Measurements from ENCODE around the gene PPOX.
A peak's percentile ranks its signal among the peaks of the same experiment; 100 is the strongest.

PPOX gene

DNA sequence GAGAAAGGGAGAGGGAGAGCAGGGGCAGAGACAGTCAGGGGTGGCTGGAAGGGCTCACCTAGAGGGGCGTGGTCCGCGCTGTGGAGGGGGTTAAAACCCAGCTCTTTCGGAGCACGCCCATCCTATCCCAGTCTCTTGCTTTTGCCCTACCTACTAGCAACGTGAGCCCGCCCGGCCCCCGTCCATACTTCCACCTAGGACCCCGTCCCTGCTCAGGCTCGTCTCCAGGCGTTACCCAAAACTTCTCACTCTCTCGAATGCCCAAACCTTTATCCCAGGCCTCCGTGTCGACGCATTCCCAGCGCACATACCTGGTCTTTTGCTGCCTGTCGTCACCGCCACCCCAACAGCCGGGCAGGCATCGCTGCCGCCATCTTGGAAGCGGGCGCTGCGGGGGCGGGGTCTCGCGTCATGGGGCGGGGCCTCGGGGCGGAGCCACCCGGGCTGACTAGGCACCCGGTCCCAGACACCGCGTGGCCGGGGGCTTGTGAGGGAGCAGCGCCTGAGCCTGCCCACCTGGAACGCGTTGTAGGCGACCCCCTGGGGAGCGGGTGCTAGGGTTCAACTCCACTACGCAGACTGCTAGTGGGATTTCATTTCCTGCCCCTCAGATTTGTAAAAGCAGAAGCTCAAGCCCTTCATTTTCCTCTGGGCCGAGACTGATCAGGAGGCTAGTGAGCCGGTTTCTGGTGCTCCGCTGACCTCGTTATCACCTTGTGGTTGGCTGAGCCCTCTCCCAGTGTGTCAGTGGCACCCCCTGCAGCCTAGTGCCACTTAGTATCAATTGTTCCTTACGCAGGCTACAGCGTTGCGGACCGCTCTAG lies 11.1 kb downstream of the PPOX start, which contains the start of gene B4GALT3:
Gene B4GALT3 (minus strand): TSS at position 396 of the 824 bp plus-strand sequence. CDS start 1,447 bp downstream, outside the sequence.
- Histone ChIP-seq H3K4me3 (ENCODE audit: insufficient read depth, low read length, poor library complexity, severe bottlenecking) (peak within 1 kb of the TSS; percentile 86), H3F3A (ENCODE audit: insufficient read depth) (peaks cover 13% of the 10 kb centered on the region; the same call in 1 of the 2 replicates), H3K4me2 (ENCODE audit: low read depth, low read length, poor library complexity, severe bottlenecking) (peak within 1 kb of the TSS; percentile 85), H4K20me1 (ENCODE audit: low read depth, low read length) (no peaks in the 10 kb centered on the region), H3K27me3 (ENCODE audit: low read length) (no peaks in the 10 kb centered on the region), H3K36me3 (ENCODE audit: low read length) (no peaks in the 10 kb centered on the region), H3K9ac (ENCODE audit: low read length) (peak within 1 kb of the TSS; percentile 69), H3K9me2 (replicated peaks; ENCODE audit: insufficient read depth, low read length) (no peaks in the 10 kb centered on the region), H3K9me3 (ENCODE audit: insufficient read depth, low read length) (no peaks in the 10 kb centered on the region), H3K79me2 (ENCODE audit: insufficient read depth, low read length) (no peaks in the 10 kb centered on the region; the same call in 1 of the 2 replicates), H3K27ac (ENCODE audit: low read depth, low read length) (peak within 1 kb of the TSS; percentile 52), H2AFZ (ENCODE audit: low read depth, low read length, severe bottlenecking) (peak within 1 kb of the TSS; percentile 87)
- TF ChIP-seq, protein P1, sequence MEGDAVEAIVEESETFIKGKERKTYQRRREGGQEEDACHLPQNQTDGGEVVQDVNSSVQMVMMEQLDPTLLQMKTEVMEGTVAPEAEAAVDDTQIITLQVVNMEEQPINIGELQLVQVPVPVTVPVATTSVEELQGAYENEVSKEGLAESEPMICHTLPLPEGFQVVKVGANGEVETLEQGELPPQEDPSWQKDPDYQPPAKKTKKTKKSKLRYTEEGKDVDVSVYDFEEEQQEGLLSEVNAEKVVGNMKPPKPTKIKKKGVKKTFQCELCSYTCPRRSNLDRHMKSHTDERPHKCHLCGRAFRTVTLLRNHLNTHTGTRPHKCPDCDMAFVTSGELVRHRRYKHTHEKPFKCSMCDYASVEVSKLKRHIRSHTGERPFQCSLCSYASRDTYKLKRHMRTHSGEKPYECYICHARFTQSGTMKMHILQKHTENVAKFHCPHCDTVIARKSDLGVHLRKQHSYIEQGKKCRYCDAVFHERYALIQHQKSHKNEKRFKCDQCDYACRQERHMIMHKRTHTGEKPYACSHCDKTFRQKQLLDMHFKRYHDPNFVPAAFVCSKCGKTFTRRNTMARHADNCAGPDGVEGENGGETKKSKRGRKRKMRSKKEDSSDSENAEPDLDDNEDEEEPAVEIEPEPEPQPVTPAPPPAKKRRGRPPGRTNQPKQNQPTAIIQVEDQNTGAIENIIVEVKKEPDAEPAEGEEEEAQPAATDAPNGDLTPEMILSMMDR (IDR thresholded peaks at IDR 0.05; ENCODE audit: insufficient read depth, low read length, poor library complexity, severe bottlenecking): no peak
- no peak for TF ChIP-seq EZH2phosphoT487 (conservative IDR thresholded peaks at IDR 0.05; ENCODE audit: low read length)

- Histone ChIP-seq H3K4me2 (ENCODE audit: low read depth, low read length, poor library complexity, severe bottlenecking) (peak overlapping the region; percentile 85), H3K9me2 (replicated peaks; ENCODE audit: insufficient read depth, low read length) (no peaks in the 10 kb centered on the region), H3K27me3 (ENCODE audit: low read length) (no peaks in the 10 kb centered on the region), H3K36me3 (ENCODE audit: low read length) (no peaks in the 10 kb centered on the region), H3K4me3 (ENCODE audit: insufficient read depth, low read length, poor library complexity, severe bottlenecking) (peak overlapping the region; percentile 86), H3K9me3 (ENCODE audit: insufficient read depth, low read length) (no peaks in the 10 kb centered on the region), H3K79me2 (ENCODE audit: insufficient read depth, low read length) (no peaks in the 10 kb centered on the region; the same call in 1 of the 2 replicates), H3K9ac (ENCODE audit: low read length) (peak overlapping the region; percentile 69), H2AFZ (ENCODE audit: low read depth, low read length, severe bottlenecking) (peak overlapping the region; percentile 87), H3K27ac (ENCODE audit: low read depth, low read length) (no peak overlapping the region), H3F3A (ENCODE audit: insufficient read depth) (peaks cover 13% of the 10 kb centered on the region; the same call in 1 of the 2 replicates), H4K20me1 (ENCODE audit: low read depth, low read length) (no peaks in the 10 kb centered on the region)
- TF ChIP-seq, protein P1 (IDR thresholded peaks at IDR 0.05; ENCODE audit: insufficient read depth, low read length, poor library complexity, severe bottlenecking): no peak
- no peak for TF ChIP-seq EZH2phosphoT487 (conservative IDR thresholded peaks at IDR 0.05; ENCODE audit: low read length)
These were observed 11.7 kb downstream of the PPOX start for GRCh38 chr1:161177936-161178244.

GRCh38 chr1:161179698-161180097 lies 13.5 kb downstream of the PPOX start:
- H3K27ac ChIP-seq (ENCODE audit: low read depth, low read length): no peak overlapping the region
- no peaks in the 10 kb centered on the region; the same call in 1 of the 2 replicates for H3K79me2 ChIP-seq (ENCODE audit: insufficient read depth, low read length)
- H3K9me3 ChIP-seq (ENCODE audit: insufficient read depth, low read length): no peaks in the 10 kb centered on the region
- H4K20me1 ChIP-seq (ENCODE audit: low read depth, low read length): no peaks in the 10 kb centered on the region
- H3K36me3 ChIP-seq (ENCODE audit: low read length): no peaks in the 10 kb centered on the region
- no peak overlapping the region for H3K4me3 ChIP-seq (ENCODE audit: insufficient read depth, low read length, poor library complexity, severe bottlenecking)
- H3K9me2 ChIP-seq (replicated peaks; ENCODE audit: insufficient read depth, low read length): no peaks in the 10 kb centered on the region
- no peak for TF ChIP-seq EZH2phosphoT487 (conservative IDR thresholded peaks at IDR 0.05; ENCODE audit: low read length)
- TF ChIP-seq, protein P1 (IDR thresholded peaks at IDR 0.05; ENCODE audit: insufficient read depth, low read length, poor library complexity, severe bottlenecking): no peak
- no peaks in the 10 kb centered on the region for H3K27me3 ChIP-seq (ENCODE audit: low read length)
- H3K4me2 ChIP-seq (ENCODE audit: low read depth, low read length, poor library complexity, severe bottlenecking): no peak overlapping the region
- H3K9ac ChIP-seq (ENCODE audit: low read length): no peak overlapping the region
- peaks cover 17% of the 10 kb centered on the region for H3F3A ChIP-seq (ENCODE audit: insufficient read depth)
- H2AFZ ChIP-seq (ENCODE audit: low read depth, low read length, severe bottlenecking): no peak overlapping the region
